ENCODE measurements around the gene EIF3M. TPM values are rescaled to one million over a fixed set of nuclear protein-coding genes. Genes with fewer than 3 reads are reported as not detected.

EIF3M gene
- polyA plus RNA-seq, 1 donor from 2014 or later: 333 TPM

- no peaks in the 10 kb centered on the region for H3K36me3 ChIP-seq (ENCODE audit: insufficient read depth, low read length)
- no peak overlapping the region for H3K9ac ChIP-seq (ENCODE audit: low read length)
- H3K9me3 ChIP-seq (ENCODE audit: low read length): no peaks in the 10 kb centered on the region
- H3K4me3 ChIP-seq (ENCODE audit: low read length): no peak overlapping the region
- TF ChIP-seq REST (IDR thresholded peaks at IDR 0.05; ENCODE audit: borderline replicate concordance): no peak
- TF ChIP-seq CTCF (IDR thresholded peaks at IDR 0.05; ENCODE audit: poor library complexity, severe bottlenecking): no peak
- TF ChIP-seq MXI1 (conservative IDR thresholded peaks at IDR 0.05; ENCODE audit: poor library complexity, severe bottlenecking): no peak
- TF ChIP-seq EP300 (conservative IDR thresholded peaks at IDR 0.05; ENCODE audit: poor library complexity, severe bottlenecking): no peak
- no peak for TF ChIP-seq EZH2 (IDR thresholded peaks at IDR 0.05; ENCODE audit: borderline replicate concordance, insufficient read depth, low read length, poor library complexity, severe bottlenecking)
- TF ChIP-seq SMC3 (conservative IDR thresholded peaks at IDR 0.05; ENCODE audit: poor library complexity): no peak
- no peak for TF ChIP-seq TAF1 (IDR thresholded peaks at IDR 0.05; ENCODE audit: low read depth)
- TF ChIP-seq POLR2AphosphoS5 (IDR thresholded peaks at IDR 0.05): no peak
- no peak for TF ChIP-seq RAD21 (conservative IDR thresholded peaks at IDR 0.05)
- no peak overlapping the region for H3K4me2 ChIP-seq (ENCODE audit: low read length)
- H4K20me1 ChIP-seq (ENCODE audit: insufficient read depth): no peaks in the 10 kb centered on the region
- H3K79me2 ChIP-seq (replicated peaks; ENCODE audit: insufficient read depth, low read length): no peaks in the 10 kb centered on the region
- H2AFZ ChIP-seq (ENCODE audit: low read depth, low read length): no peak overlapping the region
- no peaks in the 10 kb centered on the region for H3K27me3 ChIP-seq (ENCODE audit: insufficient read depth, low read depth, low read length)
- H3F3A ChIP-seq (ENCODE audit: insufficient read depth, low read length, poor library complexity, severe bottlenecking): no peaks in the 10 kb centered on the region
- no peaks in the 10 kb centered on the region for H3K9me2 ChIP-seq (ENCODE audit: insufficient read depth, low read length)
- H3K27ac ChIP-seq (ENCODE audit: low read length): no peak overlapping the region
Observed at GRCh38 chr11:32566517-32566916, 17.1 kb upstream of the EIF3M start.

GRCh38 chr11:32567154-32567553 lies 16.5 kb upstream of the EIF3M start:
- no peaks in the 10 kb centered on the region for H3K27me3 ChIP-seq (ENCODE audit: insufficient read depth, low read depth, low read length)
- no peak overlapping the region for H3K4me3 ChIP-seq (ENCODE audit: low read length)
- TF ChIP-seq EZH2 (IDR thresholded peaks at IDR 0.05; ENCODE audit: borderline replicate concordance, insufficient read depth, low read length, poor library complexity, severe bottlenecking): no peak
- TF ChIP-seq SMC3 (conservative IDR thresholded peaks at IDR 0.05; ENCODE audit: poor library complexity): no peak
- TF ChIP-seq RAD21 (conservative IDR thresholded peaks at IDR 0.05): no peak
- no peak for TF ChIP-seq EP300 (conservative IDR thresholded peaks at IDR 0.05; ENCODE audit: poor library complexity, severe bottlenecking)
- TF ChIP-seq REST (IDR thresholded peaks at IDR 0.05; ENCODE audit: borderline replicate concordance): no peak
- TF ChIP-seq TAF1 (IDR thresholded peaks at IDR 0.05; ENCODE audit: low read depth): no peak
- TF ChIP-seq CTCF (IDR thresholded peaks at IDR 0.05; ENCODE audit: poor library complexity, severe bottlenecking): no peak
- no peak for TF ChIP-seq POLR2AphosphoS5 (IDR thresholded peaks at IDR 0.05)
- no peak for TF ChIP-seq MXI1 (conservative IDR thresholded peaks at IDR 0.05; ENCODE audit: poor library complexity, severe bottlenecking)
- H3K9ac ChIP-seq (ENCODE audit: low read length): no peak overlapping the region
- no peak overlapping the region for H3K27ac ChIP-seq (ENCODE audit: low read length)
- H3K9me2 ChIP-seq (ENCODE audit: insufficient read depth, low read length): no peaks in the 10 kb centered on the region
- no peak overlapping the region for H3K4me2 ChIP-seq (ENCODE audit: low read length)
- H4K20me1 ChIP-seq (ENCODE audit: insufficient read depth): no peaks in the 10 kb centered on the region
- H3F3A ChIP-seq (ENCODE audit: insufficient read depth, low read length, poor library complexity, severe bottlenecking): no peaks in the 10 kb centered on the region
- H3K79me2 ChIP-seq (replicated peaks; ENCODE audit: insufficient read depth, low read length): no peaks in the 10 kb centered on the region
- no peak overlapping the region for H2AFZ ChIP-seq (ENCODE audit: low read depth, low read length)
- H3K9me3 ChIP-seq (ENCODE audit: low read length): no peaks in the 10 kb centered on the region
- H3K36me3 ChIP-seq (ENCODE audit: insufficient read depth, low read length): no peaks in the 10 kb centered on the region

All from neural cell (in vitro differentiated cells).